HCT116 (cell line): ENCODE results near the gene PCNT. TPM values are rescaled to one million over a fixed set of nuclear protein-coding genes. Genes with fewer than 3 reads are reported as not detected.

Experiments used
- ATAC-seq: fragments of 200-7000 bp; cut with Tn5 transposase; 2 replicates; pipeline ENCODE4 v1.9.1; 2020; ENCODE audit warnings: mild to moderate bottlenecking, moderate library complexity
- BruUV-seq: library from RNA; stranded (reverse); fragments of 400-500 nt; replicated peaks from 2 replicates; lab custom pipeline; 2021; lab: Mats Ljungman, UMichigan
- CTCF ChIA-PET: fragments of 300-600 bp; sonication (Branson Sonifier 250); formaldehyde crosslinking; loops from one replicate; lab custom pipeline; 2021; ENCODE audit warnings: antibody characterized with exemption; lab: Charles Lee
- POLR2A ChIA-PET: fragments of 300-600, 350-600 bp; sonication (Branson Sonifier 250); formaldehyde crosslinking; loops from one replicate; lab custom pipeline; 2021; ENCODE audit warnings: antibody characterized with exemption; lab: Charles Lee
- RAD21 ChIA-PET, 2 experiments: fragments of 300-600 bp; sonication (Branson Sonifier 250); formaldehyde crosslinking; loops; one replicate each; lab custom pipeline; 2023; ENCODE audit warnings: low total read pairs in 2 of 2; ENCODE audit not compliant: uncharacterized antibody in 2 of 2, unreplicated experiment in 2 of 2, low non-redundant PET in 1 of 2; lab: Charles Lee
- DNase-seq: peaks from one replicate; pipeline ENCODE4 v3.0.0-alpha.2; 2010; ENCODE audit warnings: low read depth, low spot score
- H2AFZ ChIP-seq: fragments of 200-600 bp; shearing (Covaris generic), sonication (generic); 2 replicates; pipeline ENCODE4 v1.6.1; 2017; ENCODE audit warnings: low read depth, mixed run types, mixed read lengths, antibody characterized with exemption, low read length; ENCODE audit not compliant: poor library complexity, severe bottlenecking
- H3K27ac ChIP-seq: 2 replicates; pipeline ENCODE4 v1.5.1; 2012; ENCODE audit warnings: low read depth, low read length
- H3K27me3 ChIP-seq: fragments of 200-600 bp; sonication (generic); 2 replicates; pipeline ENCODE4 v1.6.1; 2016; ENCODE audit warnings: mixed run types, low read length, mixed read lengths; ENCODE audit not compliant: insufficient read depth
- H3K36me3 ChIP-seq, 2 experiments: fragments of 200-500 bp in 1 of 2; fragments of 200-600 bp in 1 of 2; sonication (Bioruptor generic) in 1 of 2; sonication (generic) in 1 of 2; 2 replicates each; pipeline versions ENCODE4 v1.5.1 to v1.6.1; 2014 to 2016; ENCODE audit warnings: low read length in 2 of 2, inconsistent platforms in 1 of 2, mixed read lengths in 1 of 2, mixed run types in 1 of 2; ENCODE audit not compliant: insufficient read depth in 2 of 2, control insufficient read depth in 1 of 2
- H3K4me1 ChIP-seq, 2 experiments: fragments of 200-600 bp in 1 of 2; sonication (generic) in 1 of 2; 2 replicates each; pipeline versions ENCODE4 v1.5.1 to v1.6.1; 2012 to 2017; ENCODE audit warnings: low read length in 2 of 2, inconsistent platforms in 1 of 2, mild to moderate bottlenecking in 1 of 2, mixed read lengths in 1 of 2, mixed run types in 1 of 2, moderate library complexity in 1 of 2; ENCODE audit not compliant: insufficient read depth in 2 of 2, control insufficient read depth in 1 of 2
- H3K4me2 ChIP-seq: fragments of 200-600 bp; sonication (generic); 2 replicates; pipeline ENCODE4 v1.6.1; 2017; ENCODE audit warnings: mixed run types, low read length, mixed read lengths
- H3K4me3 ChIP-seq, 2 experiments: fragments of 200-600 bp in 1 of 2; sonication (generic) in 1 of 2; replicated peaks in 1 of 2; 2 replicates each; pipeline ENCODE4 v1.5.1; 2011 to 2016; ENCODE audit warnings: low read length in 2 of 2, control low read depth in 1 of 2, low read depth in 1 of 2, mild to moderate bottlenecking in 1 of 2, mixed read lengths in 1 of 2, mixed run types in 1 of 2
- H3K79me2 ChIP-seq: fragments of 200-600 bp; sonication (generic); 2 replicates; pipeline ENCODE4 v1.6.1; 2017; ENCODE audit warnings: mild to moderate bottlenecking, mixed run types, low read length, moderate library complexity, mixed read lengths; ENCODE audit not compliant: insufficient read depth
- H3K9ac ChIP-seq: fragments of 200-600 bp; sonication (generic); 2 replicates; pipeline ENCODE4 v1.6.1; 2016; ENCODE audit warnings: low read length, mixed read lengths
- H3K9me2 ChIP-seq: fragments of 200-600 bp; sonication (generic), shearing (Covaris generic); 2 replicates; pipeline ENCODE4 v1.6.1; 2017; ENCODE audit warnings: mixed run types, mild to moderate bottlenecking, moderate library complexity; ENCODE audit not compliant: insufficient read depth
- H3K9me3 ChIP-seq, 2 experiments: fragments of 200-500 bp in 1 of 2; fragments of 200-600 bp in 1 of 2; sonication (Bioruptor generic) in 1 of 2; sonication (generic) in 1 of 2; 2 replicates each; pipeline ENCODE4 v1.6.1; 2014 to 2017; ENCODE audit warnings: low read length in 2 of 2, mixed read lengths in 2 of 2, inconsistent platforms in 1 of 2, low read depth in 1 of 2, mild to moderate bottlenecking in 1 of 2, mixed run types in 1 of 2, moderate library complexity in 1 of 2; ENCODE audit not compliant: control insufficient read depth in 1 of 2, insufficient read depth in 1 of 2
- H4K20me1 ChIP-seq: fragments of 200-600 bp; sonication (generic), shearing (Covaris generic); 2 replicates; pipeline ENCODE4 v1.6.1; 2017; ENCODE audit warnings: mixed run types, mild to moderate bottlenecking, moderate library complexity; ENCODE audit not compliant: insufficient read depth
- ATF3 ChIP-seq: IDR thresholded peaks from 2 replicates; pipeline ENCODE4 v1.6.1; 2012
- CBX3 ChIP-seq: IDR thresholded peaks from 2 replicates; pipeline ENCODE4 v1.6.1; 2012; ENCODE audit warnings: low read depth
- CTCF ChIP-seq, 3 experiments: fragments of 200-600 bp in 1 of 3; sonication (generic) in 1 of 3; IDR thresholded peaks in 2 of 3; conservative IDR thresholded peaks in 1 of 3; 2 replicates each; pipeline ENCODE4 v1.5.1; 2012 to 2017; ENCODE audit warnings: low read depth in 2 of 3, low read length in 2 of 3, antibody characterized with exemption in 1 of 3, borderline replicate concordance in 1 of 3, control low read depth in 1 of 3, mild to moderate bottlenecking in 1 of 3, mixed read lengths in 1 of 3, mixed run types in 1 of 3, moderate library complexity in 1 of 3; ENCODE audit not compliant: insufficient read depth in 1 of 3
- EGR1 ChIP-seq: IDR thresholded peaks from 2 replicates; pipeline ENCODE4 v1.6.1; 2012; ENCODE audit warnings: low read depth
- EZH2 ChIP-seq: fragments of 200-600 bp; sonication (generic); IDR thresholded peaks from 2 replicates; pipeline ENCODE4 v1.6.1; 2017; ENCODE audit warnings: antibody characterized with exemption, mixed run types
- EZH2phosphoT487 ChIP-seq: fragments of 200-600 bp; IDR thresholded peaks from 2 replicates; pipeline ENCODE4 v1.6.1; 2018; ENCODE audit warnings: antibody characterized with exemption, borderline replicate concordance
- FOSL1 ChIP-seq: IDR thresholded peaks from 2 replicates; pipeline ENCODE4 v1.6.1; 2012; ENCODE audit warnings: low read depth
- MAX ChIP-seq: IDR thresholded peaks from 2 replicates; pipeline ENCODE4 v1.6.1; 2012
- POLR2AphosphoS5 ChIP-seq: IDR thresholded peaks from 2 replicates; pipeline ENCODE4 v1.6.1; 2011; ENCODE audit warnings: mild to moderate bottlenecking, low read depth, low read length, moderate library complexity
- RAD21 ChIP-seq: IDR thresholded peaks from 2 replicates; pipeline ENCODE4 v1.6.1; 2012; ENCODE audit warnings: low read depth, mild to moderate bottlenecking
- SIN3A ChIP-seq: IDR thresholded peaks from 2 replicates; pipeline ENCODE4 v1.6.1; 2012; ENCODE audit warnings: low read depth
- SP1 ChIP-seq: IDR thresholded peaks from 2 replicates; pipeline ENCODE4 v1.6.1; 2012; ENCODE audit warnings: low read depth
- SRF ChIP-seq: IDR thresholded peaks from 2 replicates; pipeline ENCODE4 v1.6.1; 2012; ENCODE audit warnings: low read depth
- YY1 ChIP-seq: IDR thresholded peaks from 2 replicates; pipeline ENCODE4 v1.6.1; 2011; ENCODE audit warnings: low read length, low read depth, moderate library complexity, mild to moderate bottlenecking; ENCODE audit not compliant: insufficient replicate concordance; ENCODE audit errors: extremely low read depth
- ZFX ChIP-seq: fragments of 450-650 bp; IDR thresholded peaks from 2 replicates; pipeline ENCODE4 v1.6.1; 2017
- ZNF274 ChIP-seq: fragments of 200-500 bp; sonication (Bioruptor generic); IDR thresholded peaks from 2 replicates; pipeline ENCODE4 v1.6.1; 2014; ENCODE audit warnings: mild to moderate bottlenecking, low read depth, low read length, inconsistent platforms
- intact Hi-C: fragments of 100-400 bp; cut with micrococcal nuclease; formaldehyde crosslinking; loops from 2 replicates; pipeline ENCODE4 v1.10.0; 2022
- total RNA-seq: library from RNA; stranded (reverse); gene quantifications from one replicate; pipeline ENCODE4 v1.2.1, GENCODE V29; 2021; ENCODE audit not compliant: unreplicated experiment

The PCNT gene
- total RNA-seq, 1 experiment from 2014 or later, result 43.6 TPM

- ChIA-PET CTCF (no interaction called here), RAD21 (no interaction called here), POLR2A (no interaction called here)
- Histone ChIP-seq H3K36me3 (no peaks in the 10 kb centered on the region), H3K4me2 (no peak overlapping the region), H3K27me3 (no peaks in the 10 kb centered on the region), H2AFZ (no peak overlapping the region), H4K20me1 (no peaks in the 10 kb centered on the region), H3K4me1 (peaks cover 15 to 28% of the 10 kb centered on the region in 2 experiments; a peak in 3 of 4 replicates), H3K27ac (no peak overlapping the region), H3K9ac (no peak overlapping the region), H3K9me3 (no peaks in the 10 kb centered on the region), H3K9me2 (no peaks in the 10 kb centered on the region), H3K4me3 (no peak overlapping the region), H3K79me2 (peaks cover 23% of the 10 kb centered on the region)
- BruUV-seq, result no TSS peak
- DNase-seq (no peak), ATAC-seq (no peak)
- TF ChIP-seq FOSL1 (no peak), SP1 (no peak), ZNF274 (no peak), MAX (no peak), RAD21 (no peak), EZH2phosphoT487 (no peak), EGR1 (no peak), CTCF (IDR thresholded peaks at IDR 0.05 in 2 of 3, conservative IDR thresholded peaks at IDR 0.05 in 1 of 3; ENCODE audit: borderline replicate concordance in 1 of 3, insufficient read depth in 1 of 3, low read depth in 2 of 3, low read length in 2 of 3) (no peak), SIN3A (no peak), SRF (no peak), ZFX (no peak), EZH2 (no peak), YY1 (no peak), POLR2AphosphoS5 (no peak), CBX3 (no peak), ATF3 (no peak)
- intact Hi-C loops, result no loop called here
Observed at GRCh38 chr21:46319186-46319585, 4.8 kb upstream of the PCNT start.
